Measurements from ENCODE around the gene R3HDM4.

Gene R3HDM4

DNA sequence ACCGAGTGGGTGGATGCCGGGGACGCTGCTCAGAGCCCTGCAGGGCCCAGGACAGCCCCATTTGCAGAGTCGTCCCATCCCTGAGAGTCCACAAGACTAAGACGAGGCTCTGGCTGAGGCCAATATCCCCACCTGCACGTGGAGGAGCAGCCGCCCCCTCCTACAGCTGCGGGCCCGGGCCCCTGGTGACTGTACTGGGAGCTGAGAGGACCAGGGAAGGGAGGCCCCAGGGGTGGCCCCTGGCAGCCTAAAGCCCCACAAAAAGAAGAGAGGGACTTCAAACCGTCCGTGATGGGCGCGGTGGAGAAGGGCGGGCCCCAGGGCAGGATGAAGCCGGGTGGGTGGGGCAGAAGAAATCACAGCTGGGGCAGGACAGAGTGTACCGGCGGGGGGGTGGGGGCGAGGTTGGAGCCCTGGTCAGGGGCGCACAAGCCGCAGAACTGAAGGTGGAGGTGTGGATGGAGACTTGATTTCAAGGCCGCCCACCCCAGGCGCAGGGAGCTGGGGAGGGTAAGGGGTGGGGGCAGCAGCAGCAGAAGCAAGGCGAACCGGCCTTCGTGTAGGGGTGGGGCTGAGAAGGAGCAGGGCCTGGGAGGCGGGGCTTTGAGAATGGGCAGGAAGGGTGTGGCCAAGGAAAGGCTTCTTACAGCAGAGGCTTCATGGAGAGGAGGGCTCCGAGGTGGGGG is 40.6 kb downstream of the R3HDM4 start:
- peak in 1 of 3 experiments; percentile 35 for DNase-seq

DNA sequence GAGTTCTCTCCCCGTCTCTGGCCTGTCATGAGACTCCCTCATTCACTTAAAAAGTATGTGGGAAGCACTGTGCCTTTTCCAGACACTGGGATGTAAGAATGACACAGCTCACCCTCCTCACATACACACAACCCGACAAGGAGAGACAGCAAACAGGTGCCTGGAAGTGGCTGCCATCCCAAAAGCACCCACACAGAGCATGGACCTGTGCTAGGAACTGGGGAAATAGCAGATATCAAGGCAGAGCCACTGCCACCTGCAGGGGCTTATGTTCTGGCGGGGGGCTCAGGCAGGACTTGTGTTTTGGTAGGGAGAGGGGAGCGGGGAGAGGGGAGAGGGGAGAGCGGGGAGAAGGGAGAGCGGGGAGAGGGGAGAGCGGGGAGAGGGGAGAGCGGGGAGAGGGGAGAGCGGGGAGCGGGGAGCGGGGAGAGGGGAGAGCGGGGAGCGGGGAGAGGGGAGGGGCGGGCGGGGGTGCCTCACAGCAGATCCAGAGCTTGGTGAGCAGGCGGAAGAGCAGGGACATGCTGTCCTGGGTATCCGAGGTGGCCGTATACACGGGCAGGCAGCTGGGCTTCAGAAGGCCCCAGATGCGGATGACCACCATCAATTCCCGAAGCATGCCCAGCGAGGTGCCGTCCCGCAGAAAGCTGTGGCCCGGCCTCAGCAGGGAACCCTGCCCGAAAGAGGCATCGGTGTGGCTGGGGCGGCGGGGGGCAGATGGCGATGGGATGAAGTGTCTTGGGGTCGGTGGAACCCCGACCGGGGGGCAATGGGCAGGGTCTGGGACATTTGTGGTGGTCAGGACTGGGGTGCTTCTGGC is 41.4 kb downstream of the R3HDM4 start:
- no peak for DNase-seq

DNA sequence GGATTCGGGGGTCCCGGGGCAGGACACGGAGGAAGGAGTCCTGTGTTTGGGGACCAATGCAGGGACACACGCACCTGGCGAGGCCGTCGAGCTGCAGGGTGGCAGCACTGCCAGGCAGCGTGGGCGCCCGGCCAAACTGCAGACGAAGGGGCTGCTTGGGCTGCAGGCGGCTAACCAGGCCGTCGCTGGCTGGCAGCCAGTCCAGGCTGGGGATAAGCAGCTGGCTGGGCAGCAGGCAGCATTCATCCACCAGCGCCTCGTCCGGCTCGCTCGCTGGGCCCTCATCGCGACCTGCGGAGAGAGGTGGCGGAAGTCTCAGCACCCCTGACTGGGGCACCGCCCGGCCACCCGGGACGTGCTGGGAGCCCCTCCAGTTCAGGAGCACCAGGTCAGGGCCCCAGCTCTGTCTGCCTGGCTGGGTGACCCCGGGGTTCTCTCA is 42.0 kb downstream of the R3HDM4 start:
- DNase-seq, result no peak

DNA sequence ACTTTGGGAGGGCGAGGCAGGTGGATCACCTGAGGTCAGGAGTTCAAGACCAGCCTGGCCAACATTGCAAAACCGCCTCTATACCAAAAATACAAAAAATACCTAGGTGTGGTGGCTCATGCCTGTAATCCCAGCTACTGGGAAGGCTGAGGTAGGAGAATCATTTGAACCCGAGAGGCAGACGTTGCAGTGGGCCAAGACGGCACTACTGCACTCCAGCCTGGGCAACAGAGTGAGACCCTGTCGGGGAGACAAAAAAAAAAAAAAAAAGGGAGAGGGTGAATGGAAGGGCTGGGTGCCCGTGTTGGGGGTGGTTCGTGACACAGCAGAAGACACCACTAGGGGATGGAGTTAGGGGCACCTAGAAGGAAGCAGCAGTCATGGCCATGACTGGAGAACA is 42.7 kb downstream of the R3HDM4 start:
- no peak for DNase-seq

DNA sequence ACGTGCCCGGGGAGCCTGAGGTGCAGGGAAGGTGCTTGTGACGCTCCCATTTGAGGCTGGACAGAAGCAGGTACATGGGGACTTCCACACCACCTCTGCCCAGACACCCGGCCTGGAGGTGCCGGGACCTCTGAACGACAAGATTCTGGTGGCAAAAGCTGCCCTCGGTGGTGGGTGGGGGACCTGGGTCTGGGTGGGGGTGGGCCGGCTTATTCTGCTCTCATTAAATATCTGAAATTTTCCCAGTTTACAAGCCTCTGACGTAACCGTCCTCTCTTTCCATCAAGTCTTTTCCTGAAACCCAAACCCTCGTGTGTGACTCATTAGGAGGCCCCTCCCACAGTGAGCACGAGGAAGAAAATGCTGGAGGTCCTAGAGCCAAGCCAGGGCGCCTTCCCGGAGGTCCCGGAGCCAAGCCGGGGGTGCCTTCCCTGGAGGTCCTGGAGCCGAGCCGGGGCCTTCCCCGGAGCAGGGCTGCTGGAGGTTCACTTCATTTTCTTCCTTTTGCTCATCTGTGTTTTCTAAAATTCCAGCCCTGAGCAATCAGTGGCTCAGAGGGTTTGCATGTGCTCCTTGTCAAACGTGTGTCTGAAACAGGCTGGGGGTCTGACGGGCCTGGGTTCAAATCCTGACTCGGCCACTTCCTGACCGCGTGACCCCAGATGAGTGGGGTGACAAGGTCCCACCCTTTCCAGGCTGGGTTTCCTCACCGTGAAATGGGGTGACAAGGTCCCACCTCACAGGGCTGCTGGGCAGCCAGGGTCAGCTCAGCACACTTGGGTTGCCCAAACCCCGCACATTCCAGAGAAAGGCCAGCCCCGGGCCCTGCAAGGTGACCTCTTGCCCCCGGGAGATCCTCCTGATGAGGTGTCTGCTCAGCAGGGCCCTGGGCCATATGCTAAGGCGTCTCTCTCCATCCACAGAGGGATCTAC is 43.5 kb downstream of the R3HDM4 start:
- no peak for DNase-seq

DNA sequence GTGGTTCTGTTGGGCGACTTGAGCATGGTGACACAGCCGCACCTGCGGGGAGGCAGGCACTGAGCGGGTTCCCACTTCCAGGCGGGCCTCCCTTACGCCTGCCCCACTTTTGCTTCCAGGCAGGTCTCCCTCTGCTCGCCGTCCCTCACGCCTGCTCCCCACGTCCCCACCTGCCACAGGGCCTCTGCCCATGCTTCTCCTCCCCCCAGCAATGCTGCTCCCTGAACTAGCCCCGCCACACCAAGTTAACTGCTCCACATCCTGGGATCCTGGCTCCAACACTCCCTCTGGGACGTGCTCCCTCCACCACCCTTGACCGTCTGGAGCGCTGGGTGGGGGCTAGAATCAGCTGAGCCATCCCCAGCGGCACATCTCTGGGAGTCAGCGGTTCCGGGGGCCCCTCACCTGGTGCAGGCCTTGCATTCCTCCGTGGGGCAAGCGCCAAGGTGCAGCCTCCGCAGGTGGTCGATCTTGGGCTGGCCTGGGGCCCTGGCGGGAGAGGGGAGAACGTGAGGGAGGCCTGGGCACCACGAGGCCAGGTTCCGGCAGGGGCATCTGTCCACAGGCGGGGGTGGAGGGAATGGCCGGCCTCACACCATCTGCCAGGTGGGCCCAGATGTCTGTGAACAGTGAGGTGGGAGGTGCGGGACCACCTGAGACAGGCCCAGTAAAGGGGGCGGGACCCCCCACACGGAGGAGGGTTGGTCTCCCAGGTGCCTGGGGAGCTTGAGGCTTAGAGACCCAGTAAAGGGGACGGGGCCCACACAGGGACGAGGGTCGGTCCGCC is 44.4 kb downstream of the R3HDM4 start:
- no peak for DNase-seq

DNA sequence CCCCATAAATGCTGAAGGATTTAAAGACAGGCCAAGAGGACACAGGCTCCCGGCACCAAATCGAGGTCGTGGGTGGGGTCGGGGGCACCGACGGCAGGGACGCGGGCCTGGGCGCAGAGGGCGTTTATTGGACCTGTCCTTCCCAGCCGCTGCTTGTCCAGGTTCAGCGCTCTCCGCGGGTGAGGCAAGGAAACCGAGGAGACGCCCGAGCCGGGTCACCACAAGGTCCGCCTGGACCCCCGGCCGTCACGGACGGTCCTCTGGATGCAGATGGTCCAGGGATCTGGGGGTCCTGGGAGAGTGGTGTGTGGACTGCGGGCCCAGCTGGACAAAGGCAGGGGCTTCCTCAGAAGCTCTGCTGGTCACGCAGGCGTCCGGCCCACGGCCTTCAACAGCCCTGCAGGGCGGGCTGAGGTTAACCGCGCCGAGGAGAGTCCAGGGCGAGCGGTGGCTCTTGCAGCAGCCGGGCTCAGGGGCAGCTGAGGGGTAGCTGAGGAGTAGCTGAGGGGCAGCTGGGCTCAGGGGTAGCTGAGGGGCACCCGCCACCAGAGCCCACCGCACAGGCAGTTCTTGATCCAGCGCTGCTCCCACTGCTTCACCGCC is 45.1 kb downstream of the R3HDM4 start:
- no peak for DNase-seq

DNA sequence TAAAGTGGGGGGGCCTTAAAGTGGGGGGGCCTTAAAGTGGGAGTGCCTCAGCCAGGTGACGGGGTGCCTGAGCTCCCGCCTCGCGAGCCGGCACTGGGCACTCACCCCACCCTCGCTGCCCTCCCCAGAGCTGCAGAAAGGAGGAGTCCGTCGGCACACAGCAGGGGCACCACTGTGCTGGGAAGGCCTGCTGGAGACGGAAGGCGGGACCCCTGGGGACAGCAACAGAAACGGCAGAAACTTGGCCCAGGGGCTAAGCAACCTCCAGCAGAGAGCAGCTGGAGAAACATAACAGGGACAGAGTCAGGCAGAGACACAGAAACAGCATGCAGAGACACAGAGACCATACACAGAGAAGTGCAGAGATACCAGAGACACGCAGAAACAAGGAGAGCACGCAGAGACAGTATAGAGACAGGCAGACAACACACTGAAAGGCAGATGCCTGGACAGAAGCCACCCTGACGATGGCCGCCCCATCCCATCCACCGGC is 45.7 kb downstream of the R3HDM4 start:
- DNase-seq, result peak in 2 of 3 experiments; percentile 52 to 73

DNA sequence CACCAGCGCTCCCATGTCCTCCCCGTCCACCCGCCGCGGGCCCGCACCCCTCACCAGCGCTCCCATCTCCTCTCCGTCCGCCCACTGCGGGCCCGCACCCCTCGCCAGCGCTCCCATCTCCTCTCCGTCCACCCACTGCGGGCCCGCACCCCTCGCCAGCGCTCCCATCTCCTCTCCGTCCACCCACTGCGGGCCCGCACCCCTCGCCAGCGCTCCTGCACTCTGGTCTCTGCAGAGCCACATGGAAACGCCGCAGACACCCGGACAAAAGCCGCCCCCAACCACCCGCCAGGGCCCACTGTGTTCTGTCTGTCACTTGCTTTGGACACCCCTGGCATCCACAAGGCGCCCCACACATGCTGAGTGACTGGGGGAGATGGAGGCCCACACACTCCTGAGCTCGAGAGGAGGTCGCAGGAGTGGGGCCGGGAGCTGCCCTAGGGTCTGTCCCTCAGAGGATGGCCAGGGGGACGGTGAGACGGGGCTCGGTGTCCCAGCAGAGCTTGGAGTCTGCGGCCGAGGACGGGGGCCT is 46.2 kb downstream of the R3HDM4 start:
- no peak for DNase-seq

DNA sequence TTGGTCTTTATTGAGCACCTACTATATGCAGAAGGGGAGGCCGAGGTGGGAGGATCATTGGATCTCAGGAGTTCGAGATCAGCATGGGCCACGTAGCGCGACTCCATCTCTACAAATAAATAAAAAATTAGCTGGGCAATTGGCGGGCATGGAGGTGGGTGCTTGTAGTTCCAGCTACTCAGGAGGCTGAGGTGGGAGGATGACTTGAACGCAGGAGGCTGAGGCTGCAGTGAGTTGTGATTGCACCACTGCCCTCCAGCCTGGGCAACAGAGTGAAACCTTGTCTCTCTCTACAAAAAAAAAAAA is 49.8 kb downstream of the R3HDM4 start:
- DNase-seq, result no peak

DNA sequence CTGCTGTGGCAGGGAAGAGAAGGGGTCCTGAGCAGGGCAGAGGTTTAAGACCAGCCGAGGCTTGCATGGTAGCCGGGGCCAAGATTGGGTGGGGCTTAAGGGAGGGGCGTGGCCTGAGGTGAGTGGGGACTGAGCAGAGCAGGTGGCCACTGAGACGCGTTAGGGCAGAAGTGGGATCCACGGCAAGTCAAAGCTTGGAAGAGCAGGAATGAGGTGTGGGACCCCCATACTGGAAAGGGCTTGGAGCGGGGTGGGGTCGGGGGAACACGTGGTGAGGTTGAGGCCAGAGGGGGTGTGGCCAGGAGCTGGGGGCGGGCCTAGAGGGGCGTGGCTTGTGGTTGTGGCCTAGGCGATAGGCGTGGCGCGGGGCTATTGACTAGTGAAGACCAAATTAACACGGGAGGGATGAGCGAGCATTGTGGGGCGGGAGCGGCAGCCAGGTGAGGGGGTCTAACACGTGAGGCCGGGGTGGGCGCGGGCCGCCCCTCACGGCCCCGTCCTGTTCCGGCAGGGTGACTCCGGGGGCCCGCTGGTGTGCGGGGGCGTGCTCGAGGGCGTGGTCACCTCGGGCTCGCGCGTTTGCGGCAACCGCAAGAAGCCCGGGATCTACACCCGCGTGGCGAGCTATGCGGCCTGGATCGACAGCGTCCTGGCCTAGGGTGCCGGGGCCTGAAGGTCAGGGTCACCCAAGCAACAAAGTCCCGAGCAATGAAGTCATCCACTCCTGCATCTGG is 50.3 kb downstream of the R3HDM4 start:
- DNase-seq, result peak; percentile 44 to 65 (median 63)

DNA sequence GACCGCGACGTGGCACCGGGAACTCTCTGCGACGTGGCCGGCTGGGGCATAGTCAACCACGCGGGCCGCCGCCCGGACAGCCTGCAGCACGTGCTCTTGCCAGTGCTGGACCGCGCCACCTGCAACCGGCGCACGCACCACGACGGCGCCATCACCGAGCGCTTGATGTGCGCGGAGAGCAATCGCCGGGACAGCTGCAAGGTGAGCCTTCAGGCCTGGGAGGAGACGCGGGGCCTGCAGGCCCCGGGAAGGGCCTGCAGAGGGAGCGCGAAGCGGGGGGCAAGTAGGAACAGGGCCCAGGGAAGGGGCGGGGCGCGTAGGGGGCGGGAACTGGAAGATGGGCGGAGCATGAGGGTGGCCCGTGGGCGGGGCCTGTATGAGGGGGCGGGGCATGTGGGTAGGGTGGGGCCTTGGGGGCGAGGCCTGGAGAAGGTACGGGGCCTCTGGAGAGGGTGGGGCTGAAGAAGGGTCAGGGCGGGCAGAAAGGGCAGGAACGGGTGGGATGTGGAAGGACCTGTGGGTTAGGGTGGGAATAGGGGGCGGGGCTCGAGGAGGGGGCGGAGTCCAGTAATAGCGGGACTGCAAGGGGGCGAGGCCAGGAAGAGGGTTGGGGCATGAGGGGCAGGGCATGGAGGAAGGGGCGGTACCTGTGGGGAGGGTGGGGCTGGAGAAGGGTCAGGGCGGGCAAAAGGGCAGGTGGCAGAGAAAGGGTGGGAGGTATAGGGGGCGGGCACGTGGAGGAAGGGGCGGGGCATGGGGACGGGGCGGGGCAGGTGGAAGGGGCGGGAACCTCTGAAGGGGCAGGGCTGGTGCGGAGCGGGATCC is 51.1 kb downstream of the R3HDM4 start:
- peak; percentile 61 to 80 (median 66) for DNase-seq

DNA sequence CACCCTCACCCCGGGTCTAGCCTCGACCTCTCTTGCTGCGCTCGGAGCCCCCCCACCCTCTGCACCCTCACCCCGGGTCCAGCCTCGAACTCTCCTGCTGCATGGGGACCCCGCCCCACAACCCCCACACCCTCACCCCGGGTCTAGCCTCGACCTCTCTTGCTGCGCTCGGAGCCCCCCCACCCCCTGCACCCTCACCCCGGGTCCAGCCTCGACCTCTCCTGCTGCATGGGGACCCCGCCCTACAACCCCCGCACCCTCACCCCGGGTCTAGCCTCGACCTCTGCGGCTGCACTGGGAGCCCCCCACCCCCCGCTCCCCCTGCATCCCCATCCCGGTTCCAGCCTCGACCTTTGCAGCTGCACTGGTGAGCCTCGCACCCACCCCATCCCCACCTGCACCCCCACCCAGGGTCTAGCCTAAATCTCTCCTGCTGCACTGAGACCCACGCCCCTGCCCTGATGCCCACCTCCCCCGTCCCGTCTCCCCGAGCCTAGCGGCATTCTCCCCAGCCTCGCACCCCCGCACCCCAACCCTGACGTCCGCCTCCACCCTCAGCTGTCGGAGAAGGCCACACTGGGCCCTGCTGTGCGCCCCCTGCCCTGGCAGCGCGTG is 51.8 kb downstream of the R3HDM4 start:
- no peak for DNase-seq

DNA sequence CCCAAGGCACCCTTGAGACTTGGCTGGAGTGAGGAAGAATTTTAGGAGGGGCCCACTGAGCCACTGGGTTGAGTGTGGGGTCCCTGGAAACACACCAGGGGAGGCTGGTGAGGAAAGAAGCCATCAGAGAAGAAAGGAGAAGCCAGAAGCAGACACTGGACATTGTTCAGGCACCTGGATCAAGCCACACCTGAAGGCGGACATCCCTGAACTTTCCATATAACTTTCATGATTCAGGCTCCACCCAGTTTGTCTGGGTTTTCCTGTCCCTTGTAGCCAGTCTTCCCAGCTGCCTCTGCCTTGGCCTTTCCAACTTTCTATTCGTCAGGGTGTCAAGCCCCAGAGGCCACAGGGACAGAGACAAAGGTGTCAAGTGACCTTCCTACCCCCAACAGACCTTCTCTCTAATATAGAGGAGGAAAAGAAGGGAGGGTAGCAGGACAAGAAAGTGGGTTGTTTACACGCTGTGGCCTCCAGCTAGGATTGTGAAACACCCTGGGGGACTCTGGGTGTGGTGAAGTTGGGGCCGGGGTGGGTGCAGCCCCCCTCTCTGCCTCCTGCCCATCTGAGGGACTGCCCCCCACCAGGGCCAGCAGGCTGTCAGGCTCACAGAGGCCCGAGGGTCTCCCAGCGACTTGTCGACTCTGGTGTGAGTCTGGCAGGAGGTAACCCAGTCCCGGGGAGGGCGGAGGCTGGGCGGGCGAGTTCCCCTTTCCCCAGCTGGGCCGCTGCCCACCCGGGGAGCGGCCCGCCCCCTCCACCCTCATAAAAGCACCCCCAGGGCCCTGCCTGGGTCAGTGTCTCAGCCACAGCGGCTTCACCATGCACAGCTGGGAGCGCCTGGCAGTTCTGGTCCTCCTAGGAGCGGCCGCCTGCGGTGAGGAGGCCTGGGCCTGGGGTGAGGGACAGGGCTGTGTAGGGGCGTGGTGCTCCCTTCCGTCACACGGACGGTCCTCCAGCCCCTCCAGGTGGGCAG is 53.9 kb downstream of the R3HDM4 start, which contains the start of gene CFD:
Gene CFD (plus strand): TSS at position 797 of the 976 bp plus-strand sequence. CDS start 26 bp downstream, at position 823.
- DNase-seq, result peak in 2 of 3 experiments; percentile 57 to 58

DNA sequence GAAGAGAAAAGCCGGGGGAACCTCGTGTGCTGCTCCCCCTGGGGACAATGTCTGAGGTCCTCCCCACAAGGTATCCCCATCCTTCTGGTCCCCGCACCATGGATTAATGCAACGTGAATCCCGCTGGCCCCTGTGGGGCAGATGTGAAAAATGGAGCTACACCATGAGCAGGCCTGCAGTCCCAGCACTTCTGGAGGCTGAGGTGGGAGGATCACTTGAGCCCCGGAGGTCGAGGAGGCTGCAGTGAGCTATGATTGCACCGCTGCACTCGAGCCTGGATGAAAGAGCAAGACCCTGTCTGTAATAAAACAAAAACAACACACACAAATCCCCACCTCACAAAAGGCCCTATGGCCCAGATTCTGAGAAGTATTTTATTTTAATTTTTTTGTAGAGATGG is 54.7 kb downstream of the R3HDM4 start:
- DNase-seq, result no peak

DNA sequence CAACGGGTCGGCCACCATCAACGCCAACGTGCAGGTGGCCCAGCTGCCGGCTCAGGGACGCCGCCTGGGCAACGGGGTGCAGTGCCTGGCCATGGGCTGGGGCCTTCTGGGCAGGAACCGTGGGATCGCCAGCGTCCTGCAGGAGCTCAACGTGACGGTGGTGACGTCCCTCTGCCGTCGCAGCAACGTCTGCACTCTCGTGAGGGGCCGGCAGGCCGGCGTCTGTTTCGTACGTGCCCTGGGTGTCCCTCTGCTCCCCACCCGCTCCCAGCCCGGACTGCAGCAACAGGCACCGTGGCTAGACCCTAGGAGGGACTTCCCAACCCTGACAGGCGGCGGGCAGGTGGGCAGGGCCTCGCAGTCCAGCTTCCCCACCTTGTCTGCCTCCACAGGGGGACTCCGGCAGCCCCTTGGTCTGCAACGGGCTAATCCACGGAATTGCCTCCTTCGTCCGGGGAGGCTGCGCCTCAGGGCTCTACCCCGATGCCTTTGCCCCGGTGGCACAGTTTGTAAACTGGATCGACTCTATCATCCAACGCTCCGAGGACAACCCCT is 57.4 kb downstream of the R3HDM4 start:
- no peak for DNase-seq

DNA sequence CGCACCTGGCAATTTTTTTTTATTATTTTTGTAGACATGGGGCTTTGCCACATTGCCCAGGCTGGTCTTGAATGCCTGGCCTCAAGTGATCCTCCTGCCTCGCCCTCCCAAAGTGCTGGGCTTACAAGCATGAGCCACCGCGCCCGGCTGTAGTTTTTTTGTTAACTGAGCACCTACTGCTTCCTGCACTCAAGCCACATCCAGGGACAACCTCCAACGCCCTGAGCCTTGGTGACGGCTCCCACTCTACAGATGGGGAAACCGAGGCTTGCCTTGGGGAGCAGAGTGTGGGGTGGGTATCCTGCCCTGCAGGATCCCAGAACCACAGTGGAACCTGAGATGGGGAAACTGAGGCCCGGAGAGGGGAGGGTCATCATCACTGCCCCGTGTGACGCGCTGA is 57.9 kb downstream of the R3HDM4 start:
- DNase-seq, result no peak

DNA sequence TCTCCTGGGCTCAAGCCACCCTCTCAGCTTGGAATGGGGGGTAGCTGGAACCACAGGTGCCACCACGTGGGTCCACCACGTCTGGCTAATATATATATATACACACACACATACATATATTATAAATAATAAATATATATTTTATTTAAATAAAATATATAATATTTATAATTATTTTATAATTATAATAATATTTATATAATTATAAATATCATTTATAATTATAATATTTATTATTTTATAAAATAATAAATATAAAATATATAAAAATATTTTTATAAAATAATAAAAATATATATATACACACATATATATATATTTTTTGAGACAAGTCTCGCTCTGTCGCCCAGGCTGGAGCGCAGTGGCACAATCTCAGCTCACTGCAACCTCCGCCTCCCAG is 58.5 kb downstream of the R3HDM4 start:
- DNase-seq, result no peak
